Left cardiac atrium (tissue), 2 donors: ENCODE measurements around the gene DMTF1. TPM values are rescaled to one million over a fixed set of nuclear protein-coding genes. Genes with fewer than 3 reads are reported as not detected.

Experiments
- total RNA-seq, 2 donors: library from RNA; stranded (reverse); fragmentation: NEBNext Ultra II Directional; extraction: Animal tissue kit (Norgen Biotek cat#: 25700); gene quantifications; one replicate each; pipeline ENCODE4 v1.2.1, GENCODE V29; 2021
- donor health status: DM: no; HTN: yes; CAD: no; lungs with severe emphysema.
- donor health status: DM: yes; HTN: yes; CAD: no.

The DMTF1 gene
- total RNA-seq, 2 donors from 2014 or later: 25.4 to 31.7 TPM

Other genes starting within 250 kb of the DMTF1 start
- gene ELAPOR2, start 92.8 kb upstream of the DMTF1 start, total RNA-seq: 1 to 10 TPM; 8.0 to 9.5 TPM
- gene TMEM243, start 67.3 kb downstream of the DMTF1 start, total RNA-seq: 10 to 100 TPM; 11.9 to 12.2 TPM
- gene CROT, start 193.2 kb downstream of the DMTF1 start, total RNA-seq: 1 to 10 TPM; 5.3 to 7.7 TPM